ENCODE measurements around the gene IFRD2. TPM values are rescaled to one million over a fixed set of nuclear protein-coding genes. Genes with fewer than 3 reads are reported as not detected.

IFRD2 gene
- total and polyA plus RNA-seq, 2 of the 13 experiments (the other 11 are each of a cell fraction or from before 2014, with no cell fraction given) = 32.8 to 96.1 TPM

GRCh38 chr3:50245831-50246516 lies 46.3 kb downstream of the IFRD2 start (continued):
- no peak for TF ChIP-seq FUBP1 (CRISPR knock-in tag; IDR thresholded peaks at IDR 0.05; ENCODE audit: borderline replicate concordance)
- TF ChIP-seq SIN3A (IDR thresholded peaks at IDR 0.05; ENCODE audit: borderline replicate concordance, low read depth, low read length) = no peak
- TF ChIP-seq ZNF709 (CRISPR knock-in tag; IDR thresholded peaks at IDR 0.05) = no peak
- TF ChIP-seq ZBED4 (CRISPR knock-in tag; IDR thresholded peaks at IDR 0.05; ENCODE audit: borderline replicate concordance) = no peak
- peak; percentile 19 for TF ChIP-seq ZEB1 (IDR thresholded peaks at IDR 0.05; ENCODE audit: insufficient replicate concordance, low read depth)
- TF ChIP-seq ZNF788 (CRISPR knock-in tag; IDR thresholded peaks at IDR 0.05; ENCODE audit: borderline replicate concordance) = peak; percentile 70; the same call in 1 of the 2 replicates
- TF ChIP-seq, protein P1, sequence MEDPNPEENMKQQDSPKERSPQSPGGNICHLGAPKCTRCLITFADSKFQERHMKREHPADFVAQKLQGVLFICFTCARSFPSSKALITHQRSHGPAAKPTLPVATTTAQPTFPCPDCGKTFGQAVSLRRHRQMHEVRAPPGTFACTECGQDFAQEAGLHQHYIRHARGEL (CRISPR knock-in tag; IDR thresholded peaks at IDR 0.05) = peak; percentile 59; the same call in 1 of the 2 replicates
- TF ChIP-seq REST (IDR thresholded peaks at IDR 0.05; ENCODE audit: borderline replicate concordance in 1 of 2, low read depth in 1 of 2, low read length in 2 of 2) = no peak
- TF ChIP-seq AHDC1 (CRISPR knock-in tag; IDR thresholded peaks at IDR 0.05; ENCODE audit: borderline replicate concordance) = no peak

All from HepG2 (cell line).